Measurements from ENCODE around the gene YIPF3.
"Not testable (repeated sequence)": the region's sequence is repeated elsewhere in the genome, so short reads cannot be mapped to it uniquely, and the experiment has no call there.

Gene YIPF3

DNA sequence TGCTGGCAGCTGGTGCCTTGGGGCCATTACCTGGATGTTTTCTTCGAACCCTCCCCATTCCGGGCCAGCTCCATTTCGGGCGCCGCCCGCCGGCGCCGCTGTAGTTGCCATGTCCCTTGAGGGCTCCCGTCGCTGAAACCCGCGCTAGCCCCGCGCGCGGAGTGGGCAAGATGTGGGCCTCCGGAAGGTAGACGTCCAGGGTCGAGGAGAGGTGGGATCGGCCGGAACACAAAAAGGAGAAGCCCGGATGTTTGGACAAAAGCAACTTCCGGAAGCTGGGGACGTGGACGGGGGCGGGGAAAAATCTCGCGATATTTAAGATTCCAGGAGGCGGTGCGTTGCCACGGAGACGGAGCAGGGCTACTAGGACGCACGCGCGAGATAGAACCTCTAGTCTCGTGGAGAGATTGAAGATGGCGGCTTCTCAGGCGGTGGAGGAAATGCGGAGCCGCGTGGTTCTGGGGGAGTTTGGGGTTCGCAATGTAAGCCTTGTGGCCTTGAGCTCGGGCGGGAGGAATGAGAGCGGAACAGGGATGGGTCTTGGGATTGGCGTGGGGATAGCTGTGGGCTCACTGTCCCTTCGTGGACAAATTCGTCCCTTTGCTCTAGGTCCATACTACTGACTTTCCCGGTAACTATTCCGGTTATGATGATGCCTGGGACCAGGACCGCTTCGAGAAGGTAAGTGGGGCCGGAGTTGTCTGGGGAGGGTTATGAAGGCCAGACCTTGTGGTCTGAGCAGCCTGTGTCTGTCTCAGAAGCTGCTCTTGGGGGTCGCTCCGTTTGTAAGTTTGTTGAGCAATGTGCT is at the start of gene YIPF3, which contains the start of gene POLR1C:
TSS of gene YIPF3 (minus strand) at position 230 of the 808 bp plus-strand sequence. CDS start at position 111, 119 bp downstream.
TSS of gene POLR1C (plus strand) at position 393 of the 808 bp plus-strand sequence. CDS start at position 414, 21 bp downstream.
- DNase-seq, result peak; percentile 87

GRCh38 chr6:43559328-43559727 is 42.6 kb upstream of the YIPF3 start:
- DNase-seq, result no peak

- not testable (repeated sequence) for DNase-seq
These were observed 40.9 kb upstream of the YIPF3 start for GRCh38 chr6:43557620-43558019.

GRCh38 chr6:43547222-43547621 is 30.5 kb upstream of the YIPF3 start:
- no peak for DNase-seq

- no peak for DNase-seq
These were observed 27.7 kb upstream of the YIPF3 start for GRCh38 chr6:43544461-43544860.

GRCh38 chr6:43541774-43542471 is 25.2 kb upstream of the YIPF3 start:
- no peak for DNase-seq

DNA sequence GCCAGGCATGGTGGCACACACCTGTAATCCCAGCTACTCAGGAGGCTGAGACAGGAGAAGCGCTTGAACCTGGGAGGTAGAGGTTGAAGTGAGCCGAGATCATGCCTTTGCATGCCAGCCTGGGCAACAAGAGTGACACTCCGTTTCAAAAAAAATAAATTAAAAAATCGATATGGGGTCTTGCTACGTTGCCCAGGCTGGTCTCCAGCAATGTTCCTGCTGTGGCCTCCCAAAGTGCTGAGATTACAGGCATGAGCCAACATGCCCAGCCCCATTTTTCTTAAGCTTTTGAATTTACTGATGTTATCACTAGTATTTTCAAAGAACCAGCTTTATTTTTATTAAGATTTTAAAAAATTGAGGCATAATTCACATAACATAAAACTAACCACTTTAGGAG is 23.8 kb upstream of the YIPF3 start:
- no peak for DNase-seq

DNA sequence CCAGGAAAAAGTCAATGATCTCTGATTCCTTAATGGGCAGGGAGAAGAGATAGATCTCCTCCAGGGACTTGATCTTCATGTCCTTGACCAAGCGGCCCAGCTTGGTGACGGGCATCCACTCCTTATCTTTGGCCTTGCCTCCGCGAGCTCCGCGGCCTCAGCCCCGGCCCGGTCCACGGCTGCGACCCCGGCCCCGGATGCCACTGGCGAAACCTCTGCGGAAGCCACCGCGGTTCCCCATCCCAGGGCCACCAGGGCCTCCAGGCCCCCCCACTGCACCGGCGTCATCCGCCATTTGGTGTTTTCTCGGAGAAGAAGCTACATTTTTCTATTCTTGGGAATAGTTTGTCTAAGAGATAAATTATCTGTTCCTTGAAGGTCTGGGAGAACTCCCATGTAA is 22.7 kb upstream of the YIPF3 start:
- DNase-seq, result not testable (repeated sequence)

DNA sequence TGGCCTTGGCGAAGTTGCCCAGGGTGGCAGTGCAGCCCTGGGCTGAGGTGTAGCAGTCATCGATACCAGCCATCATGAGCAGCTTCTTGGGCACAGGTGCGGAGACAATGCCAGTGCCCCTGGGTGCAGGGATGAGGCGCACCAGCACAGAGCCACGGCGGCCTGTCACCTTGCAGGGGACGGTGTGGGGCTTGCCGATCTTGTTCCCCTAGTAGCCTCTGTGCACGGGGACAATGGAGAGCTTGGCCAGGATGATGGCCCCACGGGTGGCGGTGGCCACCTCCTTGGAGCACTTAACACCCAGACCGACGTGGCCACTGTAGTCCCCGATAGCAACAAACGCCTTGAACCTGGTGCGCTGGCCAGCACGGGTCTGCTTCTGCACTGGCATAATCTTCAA is 22.3 kb upstream of the YIPF3 start:
- not testable (repeated sequence) for DNase-seq

DNA sequence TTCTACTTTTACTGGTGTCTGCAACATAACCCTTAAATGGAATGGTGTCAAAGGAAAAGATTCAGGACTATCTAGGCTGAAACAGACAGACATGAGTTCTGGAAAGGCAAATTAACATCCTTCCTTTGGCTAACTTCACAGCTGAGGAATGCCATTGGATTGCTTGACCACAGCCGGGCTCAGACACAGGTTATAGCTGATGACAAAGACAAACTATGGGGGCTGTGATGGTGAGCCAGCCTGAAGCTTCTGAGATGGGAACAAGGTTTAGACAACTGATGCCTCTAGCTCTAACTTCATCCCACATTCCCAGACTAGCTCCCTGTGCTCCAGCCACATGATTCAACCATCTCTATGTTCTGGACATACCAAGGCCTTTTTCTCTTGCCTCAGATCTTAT is 15.5 kb upstream of the YIPF3 start:
- DNase-seq, result no peak

GRCh38 chr6:43524483-43524961 is 7.8 kb upstream of the YIPF3 start:
- no peak for DNase-seq

- no peak for DNase-seq
These were observed 6.6 kb upstream of the YIPF3 start for GRCh38 chr6:43523284-43523683.

- DNase-seq, result no peak
These were observed 6.0 kb upstream of the YIPF3 start for GRCh38 chr6:43522547-43523261.

DNA sequence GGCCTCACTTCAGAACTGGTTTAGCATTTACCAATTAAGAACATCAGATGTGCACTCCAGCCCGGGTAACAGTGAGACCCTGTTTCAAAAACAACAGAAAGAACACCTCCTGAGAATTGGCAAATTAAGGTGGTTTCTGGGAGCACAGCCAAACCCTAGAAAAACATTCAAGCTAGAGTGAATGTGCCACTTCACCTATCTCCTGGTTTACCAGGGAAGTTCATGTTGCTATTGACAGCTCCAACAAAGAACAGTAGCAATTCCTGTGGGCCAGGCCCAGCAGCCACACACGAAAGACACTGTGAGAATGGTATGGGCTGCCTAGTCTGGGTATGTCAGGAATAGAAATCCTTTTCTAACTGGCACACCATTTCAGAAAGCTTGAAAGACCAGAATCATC is 5.1 kb upstream of the YIPF3 start:
- DNase-seq, result no peak

DNA sequence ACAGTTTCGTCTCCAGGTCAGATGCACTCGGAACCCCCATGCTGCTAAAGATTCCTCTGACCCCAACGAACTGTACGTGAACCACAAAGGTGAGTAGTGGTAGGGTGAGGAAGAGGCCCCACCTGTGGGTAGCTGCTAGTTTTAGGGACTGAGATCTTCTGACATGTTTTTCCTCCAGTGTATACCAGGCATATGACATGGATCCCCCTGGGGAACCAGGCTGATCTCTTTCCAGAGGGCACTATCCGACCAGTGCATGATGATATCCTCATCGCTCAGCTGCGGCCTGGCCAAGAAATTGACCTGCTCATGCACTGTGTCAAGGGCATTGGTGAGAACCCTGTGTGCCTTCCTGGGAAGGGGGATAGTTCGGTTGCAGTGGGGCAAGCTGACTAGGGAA is 3.4 kb upstream of the YIPF3 start:
- DNase-seq, result no peak

- DNase-seq, result no peak
These were observed 1.0 kb upstream of the YIPF3 start for GRCh38 chr6:43517505-43518357.

DNA sequence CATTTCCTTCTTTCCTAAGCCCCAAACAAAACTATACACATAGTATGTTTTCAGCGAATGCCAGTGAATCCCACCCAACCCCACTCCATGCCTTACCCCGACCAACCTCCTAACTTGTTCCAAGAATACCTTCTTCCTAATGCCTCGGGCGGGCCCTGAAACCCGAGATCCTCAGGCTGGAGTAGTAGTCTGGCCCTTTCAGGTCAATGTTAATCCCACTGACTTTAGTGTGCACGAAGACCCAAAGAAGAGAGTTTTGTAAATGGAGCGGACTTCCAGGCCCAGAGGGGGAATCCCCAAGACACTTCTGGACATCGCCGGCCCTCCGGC is 394 bp downstream of the YIPF3 start:
- no peak for DNase-seq

DNA sequence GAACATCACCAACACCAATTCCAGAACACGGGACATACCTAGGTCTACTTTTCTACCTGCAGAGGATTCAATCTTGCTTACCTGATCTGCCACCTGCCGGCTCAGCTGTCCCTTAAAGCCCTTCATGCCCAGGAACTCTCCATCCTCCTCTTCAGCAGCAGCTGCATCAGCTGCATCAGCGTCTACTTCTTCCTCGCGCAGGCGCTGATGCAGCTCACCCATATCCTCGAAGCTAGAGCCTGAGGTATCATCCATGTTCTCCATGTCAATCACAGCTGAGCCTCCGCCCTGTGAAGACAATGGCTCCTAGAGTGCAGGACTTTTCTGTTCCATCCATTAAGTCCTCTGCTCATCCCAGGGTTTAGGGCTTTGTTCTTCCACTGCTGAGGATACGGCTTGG is 918 bp downstream of the YIPF3 start:
- DNase-seq, result no peak

GRCh38 chr6:43511824-43512415 is 4.8 kb downstream of the YIPF3 start:
- DNase-seq, result no peak

DNA sequence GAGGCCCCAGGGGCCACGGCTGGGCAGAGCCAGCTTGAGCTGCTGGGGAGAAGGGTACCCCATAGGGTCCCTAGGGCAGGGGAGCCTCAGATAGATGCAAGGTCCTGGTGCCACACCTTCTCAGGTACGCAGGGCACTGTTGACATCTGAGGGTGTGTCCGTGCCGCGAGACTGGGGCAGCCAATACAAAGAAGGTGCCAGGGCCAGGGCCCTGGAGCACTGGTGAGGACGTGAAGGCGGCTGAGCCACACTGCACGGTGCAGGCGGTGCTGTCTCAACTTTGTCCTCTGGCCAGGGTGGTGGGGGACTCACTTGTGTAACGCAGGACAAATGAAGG is 5.9 kb downstream of the YIPF3 start:
- DNase-seq, result no peak

- DNase-seq, result peak; percentile 75
These were observed 6.5 kb downstream of the YIPF3 start, which contains the start of gene LRRC73 for GRCh38 chr6:43509984-43510826. TSS of gene LRRC73 (minus strand) at chr6:43510346. CDS start at chr6:43509785, 561 bp downstream.

Data from 8988T (cell line).